Spleen (tissue), 11 donors: Measurements from ENCODE around the gene ACSS3. TPM values are rescaled to one million over a fixed set of nuclear protein-coding genes. Genes with fewer than 3 reads are reported as not detected.

ENCODE experiments used
- DNase-seq: peaks from one replicate; pipeline ENCODE4 v3.0.0-alpha.2; 2020
- H3K27ac ChIP-seq, 8 donors: fragments of 200-600 bp; sonication (generic) in 7 of 8; 1 replicate in 4 of 8; 2 replicates in 4 of 8; pipeline versions ENCODE4 v1.5.0 to v1.8.0; 2016 to 2021; ENCODE audit warnings: inconsistent platforms in 4 of 8, mild to moderate bottlenecking in 4 of 8, moderate library complexity in 1 of 8
- H3K27me3 ChIP-seq, 7 donors: fragments of 200-600 bp; sonication (generic) in 6 of 7; replicated peaks in 1 of 7; 1 replicate in 4 of 7; 2 replicates in 3 of 7; pipeline versions ENCODE4 v1.5.0 to v1.8.0; 2016 to 2021; ENCODE audit warnings: inconsistent platforms in 3 of 7, mild to moderate bottlenecking in 1 of 7
- H3K36me3 ChIP-seq, 6 donors: fragments of 200-600 bp; sonication (generic) in 5 of 6; 1 replicate in 4 of 6; 2 replicates in 2 of 6; pipeline versions ENCODE4 v1.5.0 to v1.8.0; 2016 to 2021; ENCODE audit warnings: inconsistent platforms in 2 of 6
- H3K4me1 ChIP-seq, 6 donors: fragments of 200-600 bp; sonication (generic) in 5 of 6; 1 replicate in 3 of 6; 2 replicates in 3 of 6; pipeline versions ENCODE4 v1.5.0 to v1.8.0; 2016 to 2021; ENCODE audit warnings: inconsistent platforms in 3 of 6
- H3K4me3 ChIP-seq, 8 donors: fragments of 200-600 bp; sonication (generic) in 7 of 8; 1 replicate in 4 of 8; 2 replicates in 4 of 8; pipeline versions ENCODE4 v1.5.0 to v1.8.0; 2016 to 2021; ENCODE audit warnings: inconsistent platforms in 4 of 8, mild to moderate bottlenecking in 4 of 8, moderate library complexity in 2 of 8
- H3K9me3 ChIP-seq, 8 donors: fragments of 200-600 bp; sonication (generic) in 7 of 8; 1 replicate in 4 of 8; 2 replicates in 4 of 8; pipeline versions ENCODE4 v1.5.0 to v1.8.0; 2016 to 2021; ENCODE audit warnings: inconsistent platforms in 4 of 8
- POLR2A ChIP-seq, 3 donors: fragments of 450-650 bp; IDR thresholded peaks; one replicate each; pipeline ENCODE4 v1.5.1; 2017; ENCODE audit warnings: antibody characterized with exemption in 3 of 3, mild to moderate bottlenecking in 1 of 3
- POLR2AphosphoS5 ChIP-seq, 3 donors: sonication (generic); formaldehyde crosslinking; IDR thresholded peaks; one replicate each; pipeline ENCODE4 v1.5.1; 2017; ENCODE audit warnings: antibody characterized with exemption in 3 of 3
- WGBS, 5 donors: extraction: QIAGEN DNeasy Blood & Tissue Kit in 3 of 5; methylation state at CpG; one replicate each; pipeline versions ENCODE4 v1.1.5 to v1.1.7; 2013 to 2018; 5-methylcytosine and 5-hydroxymethylcytosine counted together
- intact Hi-C: fragments of 100-400 bp; cut with DNase I; formaldehyde crosslinking; loops from one replicate; pipeline ENCODE4 v1.15.0; 2023; ENCODE audit warnings: low total_unique reads
- polyA plus RNA-seq, 3 donors: library from polyadenylated mRNA; stranded (reverse); fragments of 200-250 nt; gene quantifications; one replicate each; pipeline ENCODE4 v1.2.1, GENCODE V29; 2013
- total RNA-seq, 7 donors: library from RNA; depleted of rRNA in 3 of 7; stranded (reverse); fragments of >200 nt in 3 of 7; fragmentation: NEBNext Ultra II Directional in 4 of 7; extraction: Animal tissue kit (Norgen Biotek cat#: 25700) in 4 of 7; gene quantifications; one replicate each; pipeline versions ENCODE4 v1.1.0 to v1.2.1, GENCODE V29; 2016 to 2021
- TF ChIP-seq, protein P1 (sequence below), 11 experiments: fragments of 200-600 bp in 7 of 11; fragments of 450-650 bp in 4 of 11; sonication (generic) in 4 of 11; IDR thresholded peaks in 8 of 11; conservative IDR thresholded peaks in 3 of 11; 1 replicate in 7 of 11; 2 replicates in 4 of 11; pipeline versions ENCODE4 v1.4.0 to v1.8.0; 2016 to 2021; ENCODE audit warnings: antibody characterized with exemption in 11 of 11, inconsistent platforms in 4 of 11, mild to moderate bottlenecking in 1 of 11
- donor health status: healthy with polysubstance abuse.
- donor health status: DM: no; HTN: no; CAD: no; lungs with moderate emphysema.
- donor health status: DM: no; HTN: no; CAD: no.
- donor health status: Bipolar disorder and iron deficiency.
- donor health status: healthy.
- donor health status: DM: no; HTN: no; CAD: no.
- donor health status: DM: yes; HTN: yes; CAD: no.

ACSS3 gene
- total and polyA plus RNA-seq, 10 donors, result 1.1 to 12.3 (median 7.0) TPM

DNA sequence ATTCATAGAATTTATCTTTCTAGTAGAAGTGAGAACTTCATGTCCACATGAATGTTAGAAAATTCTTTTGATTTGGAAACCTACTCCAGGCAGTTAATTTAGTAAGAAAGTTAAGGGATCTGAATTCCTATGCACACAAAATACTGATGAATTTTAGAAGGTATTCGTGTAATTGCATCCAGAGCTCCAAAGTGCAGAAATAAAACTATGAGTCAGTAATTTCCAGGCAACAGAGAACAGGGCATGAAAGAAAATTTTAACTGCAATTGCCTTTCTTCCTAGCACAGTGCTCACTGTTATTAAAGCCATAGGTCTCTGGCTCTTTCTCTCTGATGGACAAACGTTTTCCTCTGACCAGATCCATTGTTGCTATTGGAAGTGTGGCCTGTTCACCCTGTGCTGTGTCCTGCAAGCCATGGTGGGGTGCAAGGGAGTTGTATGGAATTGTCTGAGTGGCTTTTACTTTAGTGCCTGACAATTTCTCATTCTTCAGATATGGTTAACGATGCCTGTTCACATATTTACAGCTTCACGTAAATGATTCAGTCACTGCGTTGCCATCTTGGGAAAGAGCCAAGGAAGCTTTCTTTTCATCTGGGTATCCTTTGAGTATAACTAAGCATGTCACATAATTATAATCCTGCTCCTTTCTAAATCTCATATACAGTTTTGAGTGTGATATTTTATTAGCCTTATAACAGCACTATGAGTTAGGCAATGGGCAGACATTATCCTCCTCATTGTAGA is 145.1 kb downstream of the ACSS3 start:
- no peak overlapping the region for H3K4me3 ChIP-seq
- 66 to 80% (median 75%) methylated on average over 5 of the region's 5 CpGs for WGBS, 5 donors
- no peak for TF ChIP-seq POLR2AphosphoS5 (IDR thresholded peaks at IDR 0.05)
- TF ChIP-seq, protein P1, sequence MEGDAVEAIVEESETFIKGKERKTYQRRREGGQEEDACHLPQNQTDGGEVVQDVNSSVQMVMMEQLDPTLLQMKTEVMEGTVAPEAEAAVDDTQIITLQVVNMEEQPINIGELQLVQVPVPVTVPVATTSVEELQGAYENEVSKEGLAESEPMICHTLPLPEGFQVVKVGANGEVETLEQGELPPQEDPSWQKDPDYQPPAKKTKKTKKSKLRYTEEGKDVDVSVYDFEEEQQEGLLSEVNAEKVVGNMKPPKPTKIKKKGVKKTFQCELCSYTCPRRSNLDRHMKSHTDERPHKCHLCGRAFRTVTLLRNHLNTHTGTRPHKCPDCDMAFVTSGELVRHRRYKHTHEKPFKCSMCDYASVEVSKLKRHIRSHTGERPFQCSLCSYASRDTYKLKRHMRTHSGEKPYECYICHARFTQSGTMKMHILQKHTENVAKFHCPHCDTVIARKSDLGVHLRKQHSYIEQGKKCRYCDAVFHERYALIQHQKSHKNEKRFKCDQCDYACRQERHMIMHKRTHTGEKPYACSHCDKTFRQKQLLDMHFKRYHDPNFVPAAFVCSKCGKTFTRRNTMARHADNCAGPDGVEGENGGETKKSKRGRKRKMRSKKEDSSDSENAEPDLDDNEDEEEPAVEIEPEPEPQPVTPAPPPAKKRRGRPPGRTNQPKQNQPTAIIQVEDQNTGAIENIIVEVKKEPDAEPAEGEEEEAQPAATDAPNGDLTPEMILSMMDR (IDR thresholded peaks at IDR 0.05 in 8 of 11, conservative IDR thresholded peaks at IDR 0.05 in 3 of 11), result no peak
- TF ChIP-seq POLR2A (IDR thresholded peaks at IDR 0.05), result no peak
- no peaks in the 10 kb centered on the region for H3K4me1 ChIP-seq
- DNase-seq, result no peak
- no peaks in the 10 kb centered on the region for H3K9me3 ChIP-seq
- intact Hi-C loops, result no loop called here
- no peak overlapping the region for H3K27ac ChIP-seq
- no peaks in the 10 kb centered on the region for H3K36me3 ChIP-seq
- no peaks in the 10 kb centered on the region for H3K27me3 ChIP-seq

DNA sequence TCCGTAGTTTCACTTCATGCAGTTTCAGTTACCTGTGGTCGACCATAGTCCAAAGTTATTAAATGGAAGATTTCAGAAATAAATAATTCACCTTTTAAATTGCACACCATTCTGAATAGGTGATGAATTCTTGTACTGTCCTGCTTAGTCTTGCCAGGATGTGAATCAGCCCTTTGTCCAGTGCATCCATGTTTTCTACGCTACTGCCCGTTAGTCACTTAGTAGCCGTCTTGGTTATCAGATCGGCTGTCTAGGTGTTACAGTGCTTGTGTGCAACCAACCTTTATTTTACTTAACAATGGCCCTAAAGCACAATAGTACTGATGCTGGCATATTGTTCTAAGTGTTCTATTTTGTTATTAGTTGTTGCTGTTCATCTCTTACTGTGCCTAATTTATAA is 146.7 kb downstream of the ACSS3 start:
- DNase-seq, result no peak
- intact Hi-C loops, result no loop called here
- WGBS, 5 donors, result 90 to 95% (median 93%) methylated on average over 6 of the region's 6 CpGs

GRCh38 chr12:81229759-81230158 is 151.9 kb downstream of the ACSS3 start:
- no peak overlapping the region for H3K4me3 ChIP-seq
- 57 to 69% (median 65%) methylated on average over 5 of the region's 5 CpGs for WGBS, 5 donors
- H3K9me3 ChIP-seq, result no peaks in the 10 kb centered on the region
- H3K27ac ChIP-seq, result no peak overlapping the region
- no peak for DNase-seq
- no peaks in the 10 kb centered on the region for H3K4me1 ChIP-seq
- TF ChIP-seq POLR2A (IDR thresholded peaks at IDR 0.05) (no peak), POLR2AphosphoS5 (IDR thresholded peaks at IDR 0.05) (no peak)
- TF ChIP-seq, protein P1 (IDR thresholded peaks at IDR 0.05 in 8 of 11, conservative IDR thresholded peaks at IDR 0.05 in 3 of 11), result no peak
- no peaks in the 10 kb centered on the region for H3K36me3 ChIP-seq
- H3K27me3 ChIP-seq, result no peaks in the 10 kb centered on the region
- intact Hi-C loops, result no loop called here

More for the DNA sequence above, 146.7 kb downstream of the ACSS3 start:
- Histone ChIP-seq H3K27me3 (no peaks in the 10 kb centered on the region), H3K4me3 (no peak overlapping the region), H3K36me3 (no peaks in the 10 kb centered on the region), H3K4me1 (no peaks in the 10 kb centered on the region), H3K27ac (no peak overlapping the region), H3K9me3 (no peaks in the 10 kb centered on the region)
- TF ChIP-seq, protein P1 (IDR thresholded peaks at IDR 0.05 in 8 of 11, conservative IDR thresholded peaks at IDR 0.05 in 3 of 11), result no peak
- TF ChIP-seq POLR2AphosphoS5 (IDR thresholded peaks at IDR 0.05), result no peak
- no peak for TF ChIP-seq POLR2A (IDR thresholded peaks at IDR 0.05)

GRCh38 chr12:81231574-81232368 is 153.9 kb downstream of the ACSS3 start:
- TF ChIP-seq POLR2A (IDR thresholded peaks at IDR 0.05) (no peak), POLR2AphosphoS5 (IDR thresholded peaks at IDR 0.05) (no peak)
- TF ChIP-seq, protein P1 (IDR thresholded peaks at IDR 0.05 in 8 of 11, conservative IDR thresholded peaks at IDR 0.05 in 3 of 11), result no peak
- Histone ChIP-seq H3K27me3 (no peaks in the 10 kb centered on the region), H3K4me3 (no peak overlapping the region), H3K36me3 (no peaks in the 10 kb centered on the region), H3K4me1 (no peaks in the 10 kb centered on the region), H3K9me3 (no peaks in the 10 kb centered on the region), H3K27ac (no peak overlapping the region)
- no peak for DNase-seq
- WGBS, 5 donors, result 69 to 78% (median 71%) methylated on average over 3 of the region's 3 CpGs
- intact Hi-C loops, result no loop called here
